Right renal pelvis (tissue), 4 donors: ENCODE data around the gene CCT3. TPM values are rescaled to one million over a fixed set of nuclear protein-coding genes. Genes with fewer than 3 reads are reported as not detected.
"Not testable (repeated sequence)": the region's sequence is repeated elsewhere in the genome, so short reads cannot be mapped to it uniquely, and the experiment has no call there.

ENCODE experiments used
- DNase-seq, 4 donors: peaks; one replicate each; pipeline ENCODE4 v3.0.0-alpha.2; 2013; ENCODE audit warnings: low read depth in 4 of 4, low spot score in 3 of 4, missing footprints in 1 of 4
- polyA plus RNA-seq, 4 donors: library from polyadenylated mRNA; unstranded; fragments of 120-200 nt; gene quantifications; one replicate each; pipeline ENCODE4 v1.2.1, GENCODE V29; 2013; ENCODE audit not compliant: insufficient read length in 4 of 4

Gene CCT3
- polyA plus RNA-seq, 4 donors = 313 to 349 (median 342) TPM

- no peak for DNase-seq
Measured at GRCh38 chr1:156337052-156337887, 822 bp downstream of the CCT3 start.

- DNase-seq = no peak
Measured at GRCh38 chr1:156336242-156336641, 1.9 kb downstream of the CCT3 start.

- DNase-seq = not testable (repeated sequence)
Measured at GRCh38 chr1:156323179-156323578, 14.9 kb downstream of the CCT3 start.

GRCh38 chr1:156320560-156320959, 17.5 kb downstream of the CCT3 start:
- no peak for DNase-seq

- peak in 1 of 4 donors; percentile 16 for DNase-seq
Measured at GRCh38 chr1:156319664-156320063, 18.4 kb downstream of the CCT3 start.

GRCh38 chr1:156316909-156317308, 21.2 kb downstream of the CCT3 start:
- DNase-seq = no peak

- no peak for DNase-seq
Measured at GRCh38 chr1:156310962-156311361, 27.1 kb downstream of the CCT3 start.

GRCh38 chr1:156308078-156308477, 30.0 kb downstream of the CCT3 start:
- DNase-seq = no peak

- no peak for DNase-seq
Measured at GRCh38 chr1:156305215-156305614, 32.9 kb downstream of the CCT3 start.

GRCh38 chr1:156303241-156303640, 34.9 kb downstream of the CCT3 start:
- no peak for DNase-seq

GRCh38 chr1:156298852-156299357, 39.2 kb downstream of the CCT3 start, which contains the start of gene VHLL:
Gene VHLL, minus strand, starts transcription at chr1:156299307. Its CDS starts 118 bp downstream, at chr1:156299189.
- no peak for DNase-seq

GRCh38 chr1:156295391-156295947, 42.6 kb downstream of the CCT3 start, which contains the start of gene GLMP:
Gene GLMP, minus strand, starts transcription at chr1:156295679. Its CDS starts 34 bp downstream, at chr1:156295645.
- DNase-seq = peak in 1 of 4 donors; percentile 41

GRCh38 chr1:156293895-156294294, 44.2 kb downstream of the CCT3 start:
- DNase-seq = no peak

GRCh38 chr1:156293098-156293434, 45.0 kb downstream of the CCT3 start:
- DNase-seq = no peak

- peak; percentile 55 to 62 (median 58) for DNase-seq
Measured at GRCh38 chr1:156291226-156292061, 46.6 kb downstream of the CCT3 start.

GRCh38 chr1:156289857-156290256, 48.2 kb downstream of the CCT3 start:
- no peak for DNase-seq

GRCh38 chr1:156286061-156286460, 52.0 kb downstream of the CCT3 start:
- DNase-seq = no peak

GRCh38 chr1:156285437-156285836, 52.7 kb downstream of the CCT3 start:
- DNase-seq = no peak

GRCh38 chr1:156284757-156285156, 53.3 kb downstream of the CCT3 start:
- no peak for DNase-seq

- DNase-seq = no peak
Measured at GRCh38 chr1:156284112-156284511, 54.0 kb downstream of the CCT3 start, which contains the start of gene TMEM79. Gene TMEM79, plus strand, starts transcription at chr1:156284325. Its CDS starts 902 bp downstream, at chr1:156285227.

- no peak for DNase-seq
Measured at GRCh38 chr1:156283521-156283920, 54.6 kb downstream of the CCT3 start.
